Medulla oblongata (tissue), 1 donor: Measurements from ENCODE around the gene TAGLN2.
A peak's percentile ranks its signal among the peaks of the same experiment; 100 is the strongest.

ENCODE experiments used
- DNase-seq: peaks from one replicate; pipeline ENCODE4 v3.0.0-alpha.2; 2015; ENCODE audit errors: extremely low spot score

Gene TAGLN2

DNA sequence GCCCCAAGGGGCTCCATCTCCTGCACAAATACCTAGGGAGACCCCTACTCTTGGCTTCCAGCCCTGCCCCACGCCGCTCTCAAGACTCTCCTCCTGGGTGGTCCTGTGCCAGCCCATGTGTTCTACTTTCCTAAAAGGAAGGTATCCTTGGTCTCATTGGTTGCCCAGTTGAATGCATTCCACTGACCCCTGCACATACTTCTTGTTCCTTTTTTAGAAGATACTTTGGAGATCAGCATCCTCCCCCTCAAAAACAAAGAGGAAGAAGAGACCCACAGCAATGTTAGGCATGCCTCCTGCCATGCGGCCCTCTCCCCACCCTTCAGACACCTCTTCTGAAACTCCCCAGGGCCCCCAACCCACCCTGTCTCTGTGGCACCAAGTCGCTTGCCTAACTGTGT lies 24.7 kb upstream of the TAGLN2 start:
- no peak for DNase-seq

DNA sequence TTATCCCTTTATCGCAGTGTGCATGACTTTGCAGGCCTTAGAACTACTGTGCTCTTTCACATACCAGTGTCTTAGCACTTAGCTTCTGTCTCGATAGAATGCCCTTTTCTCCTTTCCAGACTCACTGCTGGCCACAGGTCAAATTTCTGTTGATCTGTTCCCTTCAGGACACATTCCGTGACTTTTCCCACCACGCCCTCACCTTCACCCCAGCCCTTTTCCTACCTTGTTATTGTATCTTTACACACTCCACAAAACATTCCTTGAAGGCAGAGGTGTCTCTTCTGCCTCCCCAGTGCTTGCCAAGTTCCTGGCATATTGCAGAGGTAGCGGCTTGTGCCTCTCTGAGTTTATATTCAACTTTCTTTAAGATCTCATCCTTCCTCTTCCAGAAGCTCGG lies 23.8 kb upstream of the TAGLN2 start:
- DNase-seq, result no peak

DNA sequence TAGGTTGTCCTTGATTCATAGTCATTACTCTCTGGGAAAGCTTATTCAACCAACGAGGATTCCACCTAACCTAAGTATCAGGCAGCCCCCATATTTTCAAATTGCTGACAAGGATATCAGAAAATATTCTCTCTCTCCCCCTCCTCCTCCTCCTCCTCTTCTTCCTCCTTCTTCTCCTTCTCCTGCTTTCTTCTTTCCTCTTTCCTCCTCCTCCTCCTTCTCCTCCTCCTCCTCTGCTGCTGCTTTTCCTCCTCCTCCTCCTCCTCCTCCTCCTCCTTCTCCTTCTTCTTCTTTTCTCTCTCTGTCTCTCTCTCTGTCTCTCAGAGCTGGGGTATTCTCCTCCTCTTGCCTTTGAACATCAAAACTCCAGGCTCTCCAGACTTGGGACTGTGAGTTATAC lies 22.6 kb upstream of the TAGLN2 start:
- no peak for DNase-seq

DNA sequence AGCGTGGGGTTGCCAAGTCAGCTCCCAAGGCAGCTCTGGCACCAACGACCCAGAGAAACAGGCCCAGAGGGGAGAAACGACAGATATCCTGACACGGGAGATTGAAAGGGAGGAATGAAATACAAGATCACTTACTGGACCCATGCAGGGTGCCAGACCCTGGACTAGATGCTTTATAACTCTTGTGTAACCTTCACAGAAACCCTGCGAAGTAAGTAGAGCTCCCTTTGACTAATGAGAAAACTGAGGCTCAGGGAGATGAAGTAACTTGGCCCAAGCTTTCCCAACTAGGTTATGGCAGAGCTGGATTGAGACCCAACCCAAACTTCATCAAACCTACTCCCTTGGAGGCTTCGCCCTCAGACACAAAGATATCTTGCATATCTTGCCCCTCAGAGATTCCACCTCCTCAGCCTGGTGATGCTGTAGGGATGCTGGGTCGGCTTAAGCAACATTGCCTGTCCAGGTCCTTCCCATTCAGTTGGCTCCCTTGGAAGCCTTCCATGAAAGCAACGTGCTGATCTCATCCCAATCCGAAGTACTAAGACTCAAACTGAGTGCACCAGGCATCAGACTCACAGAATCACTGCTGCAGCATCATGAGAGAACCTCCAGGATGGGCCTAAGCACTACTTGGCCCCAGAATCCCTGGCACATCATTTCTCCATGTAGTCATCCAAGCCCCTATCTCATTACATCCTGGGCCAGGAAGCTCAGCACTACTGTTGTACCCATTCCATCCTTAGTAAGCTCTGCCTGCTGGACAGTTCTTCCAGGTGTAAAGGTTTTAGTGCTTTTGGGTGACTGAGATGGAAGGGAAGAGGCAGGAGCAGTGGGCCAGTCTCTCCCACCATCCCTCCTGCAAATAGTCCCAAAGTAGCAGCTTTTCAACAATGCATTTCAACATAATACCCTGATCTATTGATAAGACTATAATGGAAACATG lies 21.2 kb upstream of the TAGLN2 start:
- no peak for DNase-seq

DNA sequence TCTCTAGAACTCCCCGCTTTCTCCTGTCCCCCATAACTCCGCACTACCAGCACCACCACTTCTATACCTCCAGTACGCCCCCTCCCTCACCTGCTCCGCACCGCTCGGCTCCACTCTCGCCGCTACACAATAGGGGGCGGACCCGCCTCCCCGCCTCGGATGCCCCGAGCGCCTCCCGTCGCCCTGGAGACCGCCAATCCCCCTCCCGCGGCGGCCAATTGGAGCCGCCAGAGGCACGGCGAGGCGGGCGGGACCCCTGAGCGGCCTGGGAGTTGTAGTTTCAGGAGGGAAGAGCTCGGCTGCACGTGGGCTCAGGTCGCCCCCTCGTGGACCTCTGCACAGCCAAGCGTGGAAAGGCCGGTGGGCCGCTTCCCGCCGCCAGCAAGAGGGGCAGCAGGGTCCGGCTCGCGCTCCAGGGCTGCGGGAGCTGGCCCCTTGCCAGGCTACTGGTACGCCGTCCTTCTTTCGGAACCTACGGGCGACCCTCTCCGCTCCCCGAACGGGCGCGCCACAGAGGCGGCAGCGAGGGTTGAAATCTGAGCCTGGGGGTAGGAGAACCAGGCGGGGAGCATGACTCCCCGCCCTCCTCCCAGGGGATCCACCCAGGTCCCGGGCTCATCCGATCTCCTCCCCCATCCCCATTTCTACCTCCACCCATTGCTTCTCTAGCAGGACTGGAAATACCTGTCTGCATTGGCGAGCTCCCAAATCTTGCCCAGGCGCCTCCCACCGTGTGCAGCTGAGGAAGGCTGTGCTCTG lies 20.4 kb upstream of the TAGLN2 start, which contains the start of gene IGSF9:
IGSF9 (minus strand) TSS at position 131 of the 759 bp plus-strand sequence. CDS start 2,159 bp downstream, outside the sequence.
- peak; percentile 69 for DNase-seq

DNA sequence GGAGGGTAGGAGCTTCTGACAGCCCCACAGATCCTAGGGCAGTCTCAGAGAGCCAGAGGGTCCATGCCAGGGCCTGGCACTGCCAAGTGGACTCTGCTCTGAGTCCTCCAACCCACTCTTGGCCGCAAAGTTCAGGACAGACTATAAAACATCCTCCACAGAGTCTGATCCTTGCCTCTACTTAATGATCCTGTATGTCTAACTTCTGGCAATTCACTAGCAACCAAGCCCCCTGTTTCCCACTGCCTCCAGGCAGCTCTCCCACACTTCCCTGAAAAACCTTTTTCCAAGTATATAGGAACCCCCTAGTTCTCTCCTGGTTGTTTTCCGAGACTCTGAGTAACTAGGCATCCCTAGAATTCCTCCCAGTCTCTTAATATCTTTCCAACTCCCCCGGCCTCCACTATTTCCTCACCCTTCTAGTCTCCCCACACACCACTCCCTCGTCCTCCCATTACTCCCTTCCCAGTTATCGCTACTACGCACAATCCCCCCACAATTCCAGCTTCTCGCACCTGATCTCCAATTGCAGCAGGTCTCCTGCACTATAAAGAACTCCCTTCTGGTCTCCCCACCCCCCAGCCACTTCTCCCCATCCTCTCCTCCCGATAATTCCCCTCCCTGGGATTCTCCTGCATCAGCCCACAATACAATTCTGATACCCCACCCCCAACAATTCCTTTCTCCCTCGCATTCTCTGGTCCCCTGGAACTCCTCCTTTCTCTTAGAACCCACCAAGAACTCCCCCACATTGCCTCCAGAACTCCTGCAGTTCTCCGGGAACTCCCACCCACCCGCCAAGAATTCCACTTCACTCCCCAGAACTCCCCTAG lies 19.5 kb upstream of the TAGLN2 start:
- DNase-seq, result no peak

DNA sequence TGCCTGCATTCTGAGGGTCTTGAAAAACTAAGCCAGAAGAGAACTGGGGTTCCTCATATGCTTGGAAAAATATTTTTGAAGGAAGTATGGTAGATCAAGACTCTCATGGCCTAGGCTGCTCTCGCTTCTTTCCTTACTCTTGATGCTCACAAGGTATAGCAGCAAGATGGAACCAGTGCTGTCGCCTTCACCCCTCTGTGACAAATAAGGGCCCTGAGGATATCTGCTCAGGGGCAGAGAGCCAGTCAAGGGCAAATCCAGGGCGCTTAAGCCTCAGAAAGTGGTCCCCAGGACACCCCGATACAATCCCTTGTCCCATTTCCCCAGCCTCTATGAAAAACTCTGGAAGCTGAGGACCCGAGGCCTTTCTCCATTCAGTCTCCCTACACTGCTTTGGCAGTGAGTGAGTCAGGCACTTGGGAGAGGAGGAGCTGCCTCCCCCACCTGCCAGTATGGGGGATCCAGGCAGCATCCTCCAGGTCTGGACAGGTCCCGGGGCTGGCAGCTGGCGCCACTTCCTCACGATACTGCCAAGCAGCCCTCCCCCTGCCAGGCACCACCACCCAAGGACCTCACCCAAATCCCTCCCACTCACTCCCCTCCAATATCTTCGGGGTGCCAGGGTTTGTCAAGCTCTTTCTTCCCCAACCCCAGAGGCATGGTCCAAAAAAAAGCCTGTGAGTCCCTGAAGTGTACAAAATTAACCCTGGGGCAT lies 18.8 kb upstream of the TAGLN2 start:
- DNase-seq, result no peak

DNA sequence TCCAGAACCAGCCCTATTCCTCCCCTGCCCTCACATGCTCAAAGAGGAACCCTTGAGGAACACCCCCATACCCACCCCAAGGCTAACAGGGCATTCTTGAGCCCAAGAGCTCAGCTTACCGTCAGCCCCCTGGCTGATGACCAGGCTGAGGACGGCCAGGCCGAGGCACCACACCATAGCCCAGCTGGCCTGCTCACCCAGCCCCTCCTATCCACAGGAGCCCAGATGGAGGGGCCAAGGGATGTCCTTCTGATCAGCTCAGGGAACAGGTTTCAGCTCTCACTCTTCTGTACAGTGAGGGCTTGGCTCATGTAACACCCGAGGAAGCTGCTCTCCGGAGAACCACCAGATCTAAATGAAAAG lies 18.0 kb upstream of the TAGLN2 start:
- DNase-seq, result no peak

DNA sequence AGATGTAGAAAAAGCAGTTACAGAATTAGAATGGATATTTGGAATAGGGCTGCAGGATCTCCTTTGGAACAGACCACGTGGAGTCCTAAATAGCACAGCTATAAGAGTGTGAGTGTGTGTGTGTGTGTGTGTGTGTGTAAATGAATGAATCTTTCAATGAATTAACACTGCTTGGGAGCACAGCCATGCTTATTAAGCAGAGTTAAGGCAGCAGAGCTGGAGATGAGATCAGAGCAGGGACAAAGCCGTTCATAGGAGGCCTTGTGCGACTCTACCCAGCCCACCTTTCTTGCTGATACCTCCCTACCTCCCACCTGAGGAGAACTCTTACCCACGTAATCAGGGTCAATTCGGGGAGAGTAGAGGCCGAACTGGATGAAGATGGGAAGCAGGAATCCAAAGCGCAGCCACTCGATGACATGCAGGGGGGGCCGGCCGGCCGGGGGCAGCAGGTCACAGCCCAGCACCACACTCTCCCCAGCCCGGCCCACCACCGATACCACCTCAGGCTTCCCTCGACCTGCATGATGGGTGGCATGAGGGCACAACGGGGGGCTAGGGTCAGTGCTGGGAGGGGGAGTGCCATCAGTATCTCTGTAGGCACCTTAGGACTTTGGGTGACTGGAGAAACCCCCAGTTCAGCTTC lies 17.4 kb upstream of the TAGLN2 start:
- DNase-seq, result no peak

DNA sequence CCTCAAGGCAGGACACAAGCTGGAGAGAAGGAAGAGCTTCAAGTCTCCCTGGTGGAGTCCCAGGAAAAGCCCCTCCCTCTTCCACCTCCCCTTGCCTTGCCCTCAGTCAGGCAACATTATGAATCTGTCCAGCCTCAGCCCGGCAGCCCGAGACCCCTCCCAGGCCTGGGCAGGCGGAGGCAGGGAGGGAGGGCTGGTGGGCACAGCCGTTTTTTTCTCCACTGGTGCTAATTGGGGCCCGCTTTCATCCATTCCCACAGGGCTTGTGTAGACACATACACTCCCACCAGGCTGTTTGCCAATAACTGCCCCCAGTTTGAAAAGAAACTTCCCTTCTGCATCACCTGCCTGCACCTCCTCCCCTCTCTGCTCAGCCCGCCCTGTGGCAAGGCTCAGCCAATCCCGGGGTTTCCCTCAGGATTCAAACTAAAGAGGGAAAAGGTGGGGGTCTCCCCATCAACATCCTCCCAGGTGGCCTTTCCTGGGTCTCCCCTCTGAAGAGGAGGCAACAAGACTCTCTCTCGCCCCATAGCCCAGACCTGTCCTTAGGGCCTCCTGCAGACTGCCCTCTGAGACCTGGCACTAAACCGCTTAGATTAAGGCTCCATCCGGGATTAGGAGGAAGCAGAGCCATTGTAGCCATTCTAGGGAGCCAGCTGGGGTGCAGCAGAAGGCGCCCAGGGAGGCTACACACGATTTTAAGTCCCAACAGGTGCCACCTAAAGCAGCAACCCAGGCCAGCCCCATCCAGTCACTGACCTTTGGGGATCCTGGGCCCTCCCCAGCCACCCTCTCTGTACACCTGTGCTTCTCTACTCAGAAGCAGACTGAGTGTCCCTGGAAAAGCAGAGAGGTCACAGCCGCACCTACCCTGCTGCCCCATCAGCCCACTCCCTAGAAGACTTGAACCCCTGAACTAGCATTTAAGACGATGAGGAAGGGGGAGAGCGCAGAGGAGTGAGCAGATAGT lies 16.6 kb upstream of the TAGLN2 start:
- DNase-seq, result no peak

DNA sequence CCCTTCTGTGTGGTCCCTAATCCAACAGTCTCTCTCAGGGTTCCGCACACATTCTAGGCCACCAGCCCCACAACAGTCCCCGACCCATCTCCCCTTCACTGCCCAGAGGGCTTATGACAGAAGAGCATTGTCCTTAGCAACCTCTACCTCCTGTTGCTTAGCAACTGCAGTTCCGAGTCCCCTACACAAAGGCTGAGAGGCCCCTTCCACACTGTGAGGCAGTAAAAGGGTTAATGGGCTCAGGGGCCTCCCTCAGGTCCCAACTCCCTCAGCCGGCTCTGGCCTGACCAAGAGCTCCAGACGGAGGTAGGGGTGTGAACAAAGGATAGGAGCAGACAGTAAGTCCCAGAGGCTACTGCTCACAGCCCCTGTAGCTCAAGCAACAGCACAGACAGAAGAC lies 15.8 kb upstream of the TAGLN2 start:
- no peak for DNase-seq

DNA sequence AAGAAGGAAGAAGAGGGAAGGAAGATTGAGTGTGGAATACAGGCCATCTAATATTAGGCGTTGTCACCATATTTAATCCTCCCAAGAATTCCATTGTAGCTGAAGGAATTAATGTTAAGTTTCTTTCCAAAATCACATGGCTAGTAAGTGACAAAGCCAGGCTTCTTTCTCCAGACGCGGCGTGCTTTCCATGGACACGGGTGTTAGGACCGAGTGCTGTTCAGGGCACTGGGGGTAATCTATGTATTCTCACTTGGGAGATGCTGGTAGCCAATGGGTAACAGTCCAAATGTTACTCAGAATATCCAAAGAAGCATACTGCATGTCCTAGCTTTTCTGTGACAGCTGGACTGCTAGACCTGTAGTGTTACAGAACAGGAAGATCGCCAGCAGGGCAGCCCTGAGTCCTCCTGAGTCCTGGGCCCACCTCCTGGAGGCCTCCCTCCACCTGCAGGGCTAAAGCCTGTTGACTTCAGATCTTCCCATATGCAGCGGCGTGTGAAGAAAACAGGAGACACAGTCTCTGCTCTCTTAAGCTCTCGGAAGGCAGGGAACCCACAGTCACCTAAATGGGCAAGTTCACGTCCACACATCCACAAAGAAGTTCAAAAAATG lies 14.8 kb upstream of the TAGLN2 start:
- DNase-seq, result no peak

DNA sequence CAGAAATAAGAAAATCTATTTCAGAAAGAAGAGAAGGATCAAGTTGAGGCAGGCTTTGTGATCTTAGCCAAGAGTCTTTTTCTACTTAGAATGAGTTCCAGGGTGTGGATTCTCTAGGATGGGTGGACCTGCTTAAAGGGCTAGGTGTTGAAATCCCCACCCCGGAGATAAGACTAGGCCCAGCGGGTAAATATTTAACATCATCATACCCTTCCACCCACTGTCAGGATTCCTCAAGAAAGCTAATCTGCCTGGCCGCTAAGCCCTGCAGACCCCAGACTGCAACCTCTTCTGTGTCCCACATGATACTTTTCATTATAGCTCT lies 14.3 kb upstream of the TAGLN2 start:
- DNase-seq, result no peak

DNA sequence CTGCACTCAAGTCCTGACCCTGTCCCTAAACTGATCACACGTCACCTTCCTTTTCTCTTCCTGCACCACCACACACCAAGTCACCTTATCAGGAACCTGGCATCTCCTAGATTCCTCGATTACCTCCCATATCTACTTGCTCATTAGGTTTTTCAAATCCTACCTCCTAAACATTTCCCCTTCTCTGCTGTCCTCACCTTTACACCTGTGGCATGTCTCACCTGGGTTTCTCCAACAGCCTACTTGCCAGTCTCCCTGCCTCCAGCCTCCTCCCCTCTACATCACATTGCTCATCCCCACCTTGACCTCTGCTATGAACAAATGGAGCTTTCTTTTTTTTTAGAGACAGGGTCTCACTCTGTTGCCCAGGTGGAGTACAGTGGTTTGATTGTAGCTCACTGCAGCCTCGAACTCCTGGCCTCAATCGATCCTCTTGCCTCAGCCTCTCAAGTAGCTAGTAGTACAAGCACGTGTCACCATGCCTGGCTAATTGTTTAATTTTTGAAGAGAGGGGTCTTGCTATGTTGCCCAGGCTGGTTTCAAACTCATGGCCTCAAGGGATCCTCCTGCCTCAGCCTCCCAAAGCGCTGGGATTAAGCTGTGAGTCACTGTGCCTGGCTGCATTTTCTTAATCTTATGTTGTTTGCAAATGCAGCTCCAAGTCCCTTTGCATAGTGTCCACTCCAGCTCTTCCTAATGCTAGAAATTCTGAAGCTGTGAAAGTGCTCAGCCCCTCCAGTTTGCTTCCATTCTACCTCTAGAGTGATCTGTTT lies 13.8 kb upstream of the TAGLN2 start:
- DNase-seq, result no peak

DNA sequence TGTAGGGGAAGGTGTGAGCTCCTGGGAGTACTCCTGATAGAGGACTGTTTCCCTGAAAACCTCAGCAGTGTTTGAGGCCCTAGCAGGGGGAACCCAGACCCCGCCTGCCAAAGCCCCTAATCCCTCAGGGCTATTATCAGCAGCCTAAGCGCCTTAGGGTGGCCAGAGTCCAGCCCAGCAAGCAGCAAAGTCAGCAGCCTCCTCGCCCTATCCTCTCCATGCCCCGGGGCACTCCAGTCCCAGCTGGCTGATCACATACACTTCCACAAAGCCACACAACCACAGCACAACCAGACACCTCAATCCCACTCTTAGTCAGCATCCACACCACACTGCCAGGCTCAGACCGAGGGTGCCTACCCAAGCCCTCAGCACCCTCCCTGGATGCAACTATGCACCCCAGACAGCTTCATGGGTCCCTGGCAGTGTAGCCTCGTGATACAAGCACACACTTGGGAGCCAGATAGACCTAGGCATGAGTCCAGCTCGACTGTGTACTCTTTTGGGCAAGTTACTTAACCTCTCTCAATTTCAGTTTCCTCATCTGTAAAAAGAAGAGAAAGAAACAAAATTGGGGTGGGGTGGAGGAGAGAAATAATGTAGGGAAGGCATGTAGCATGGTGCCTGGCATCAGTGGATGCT lies 13.0 kb upstream of the TAGLN2 start:
- no peak for DNase-seq

DNA sequence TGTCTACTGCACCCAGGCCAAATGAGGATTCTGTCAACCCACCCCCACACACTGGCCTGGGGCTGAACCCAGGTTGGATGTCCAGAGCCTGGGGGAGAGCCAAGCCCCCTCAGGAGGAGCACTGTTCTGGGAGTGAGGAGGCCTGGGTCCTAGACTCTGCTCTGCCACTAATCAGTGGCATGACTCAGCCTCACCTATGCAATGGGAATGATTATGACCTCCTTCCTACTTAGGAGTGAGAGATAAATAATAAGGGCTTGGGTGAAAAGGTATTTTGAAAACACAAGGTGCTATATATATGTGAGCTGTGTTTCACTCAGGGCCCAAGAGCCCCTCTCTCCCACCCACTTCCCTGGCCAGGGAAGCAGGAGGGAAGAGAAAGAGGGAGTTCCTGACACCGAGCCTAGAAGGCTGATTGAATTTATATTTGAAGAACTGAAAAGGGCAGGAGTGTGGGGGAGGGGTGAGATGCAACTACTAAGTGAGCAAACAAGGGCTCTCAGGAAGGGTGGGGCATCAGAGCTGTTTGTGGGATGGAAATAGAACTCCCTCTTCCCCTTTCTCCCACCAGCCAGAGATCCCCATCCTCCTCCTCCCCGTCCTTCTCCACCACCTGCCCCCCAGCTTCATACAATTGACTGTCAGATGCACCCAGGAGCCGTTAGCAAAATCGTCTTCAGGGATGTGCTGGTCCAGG lies 11.9 kb upstream of the TAGLN2 start:
- DNase-seq, result no peak

DNA sequence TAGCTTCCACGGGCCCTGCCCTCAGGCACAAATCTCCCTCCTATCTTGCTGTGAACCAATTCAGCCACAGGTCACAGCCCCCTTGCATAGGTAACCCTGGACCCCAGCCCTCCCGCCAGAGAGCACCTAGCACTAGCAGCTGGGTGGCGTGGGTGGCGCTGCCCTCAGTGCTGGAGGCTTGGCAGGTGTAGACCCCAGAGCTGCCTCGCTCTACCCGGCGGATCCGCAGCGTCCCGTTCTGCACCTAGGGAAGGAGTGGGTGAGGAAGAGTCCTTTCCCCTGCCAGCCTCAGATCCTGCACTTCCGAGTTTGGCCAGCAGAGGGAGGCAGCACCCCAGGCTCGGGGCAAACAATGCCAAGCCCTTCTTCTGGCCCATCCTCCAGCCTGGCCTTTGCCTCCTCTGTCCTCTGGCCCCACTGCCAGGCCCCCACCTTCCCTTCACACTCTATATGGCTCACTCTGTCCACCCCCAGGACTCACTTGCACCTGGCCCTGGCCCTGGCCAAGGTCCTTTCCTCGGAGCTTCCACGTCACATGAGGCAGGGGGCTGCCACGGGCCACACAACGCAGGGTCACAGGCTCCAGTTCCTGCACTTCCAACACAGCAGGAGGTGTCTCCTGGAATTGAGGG lies 11.1 kb upstream of the TAGLN2 start:
- peak; percentile 32 for DNase-seq
